ENCODE measurements around the gene TMEM37.

TMEM37 gene

GRCh38 chr2:119439574-119440500 is 8.2 kb downstream of the TMEM37 start:
- H3K4me1 ChIP-seq (ENCODE audit: control insufficient read depth, insufficient read depth, low read length) = no peaks in the 10 kb centered on the region
- no peak overlapping the region for H3K27ac ChIP-seq (ENCODE audit: low read depth, low read length)
- no peak overlapping the region for H3K9ac ChIP-seq (ENCODE audit: low read length)
- H3K27me3 ChIP-seq (ENCODE audit: control insufficient read depth, insufficient read depth, low read length) = no peaks in the 10 kb centered on the region
- no peak overlapping the region for H3K4me3 ChIP-seq (ENCODE audit: low read length)
- no peaks in the 10 kb centered on the region for H3K36me3 ChIP-seq (ENCODE audit: control insufficient read depth, insufficient read depth, low read length)

GRCh38 chr2:119440501-119440870 is 8.8 kb downstream of the TMEM37 start:
- Histone ChIP-seq H3K27ac (ENCODE audit: low read depth, low read length) (no peak overlapping the region), H3K4me1 (ENCODE audit: control insufficient read depth, insufficient read depth, low read length) (no peaks in the 10 kb centered on the region), H3K4me3 (ENCODE audit: low read length) (no peak overlapping the region), H3K27me3 (ENCODE audit: control insufficient read depth, insufficient read depth, low read length) (no peaks in the 10 kb centered on the region), H3K36me3 (ENCODE audit: control insufficient read depth, insufficient read depth, low read length) (no peaks in the 10 kb centered on the region), H3K9ac (ENCODE audit: low read length) (no peak overlapping the region)

- H3K4me1 ChIP-seq (ENCODE audit: control insufficient read depth, insufficient read depth, low read length) = no peaks in the 10 kb centered on the region
- H3K27ac ChIP-seq (ENCODE audit: low read depth, low read length) = no peak overlapping the region
- no peaks in the 10 kb centered on the region for H3K27me3 ChIP-seq (ENCODE audit: control insufficient read depth, insufficient read depth, low read length)
- no peaks in the 10 kb centered on the region for H3K36me3 ChIP-seq (ENCODE audit: control insufficient read depth, insufficient read depth, low read length)
- H3K9ac ChIP-seq (ENCODE audit: low read length) = no peak overlapping the region
- no peak overlapping the region for H3K4me3 ChIP-seq (ENCODE audit: low read length)
These were observed 9.2 kb downstream of the TMEM37 start for GRCh38 chr2:119440873-119441272.

- Histone ChIP-seq H3K4me1 (ENCODE audit: control insufficient read depth, insufficient read depth, low read length) (no peaks in the 10 kb centered on the region), H3K27me3 (ENCODE audit: control insufficient read depth, insufficient read depth, low read length) (no peaks in the 10 kb centered on the region), H3K4me3 (ENCODE audit: low read length) (no peak overlapping the region), H3K36me3 (ENCODE audit: control insufficient read depth, insufficient read depth, low read length) (no peaks in the 10 kb centered on the region), H3K27ac (ENCODE audit: low read depth, low read length) (no peak overlapping the region), H3K9ac (ENCODE audit: low read length) (no peak overlapping the region)
These were observed 9.9 kb downstream of the TMEM37 start for GRCh38 chr2:119441376-119442225.

- H3K36me3 ChIP-seq (ENCODE audit: control insufficient read depth, insufficient read depth, low read length) = no peaks in the 10 kb centered on the region
- no peak overlapping the region for H3K27ac ChIP-seq (ENCODE audit: low read depth, low read length)
- no peak overlapping the region for H3K9ac ChIP-seq (ENCODE audit: low read length)
- no peaks in the 10 kb centered on the region for H3K27me3 ChIP-seq (ENCODE audit: control insufficient read depth, insufficient read depth, low read length)
- H3K4me3 ChIP-seq (ENCODE audit: low read length) = no peak overlapping the region
- no peaks in the 10 kb centered on the region for H3K4me1 ChIP-seq (ENCODE audit: control insufficient read depth, insufficient read depth, low read length)
These were observed 10.6 kb downstream of the TMEM37 start for GRCh38 chr2:119442226-119442619.

- H3K27ac ChIP-seq (ENCODE audit: low read depth, low read length) = no peak overlapping the region
- no peaks in the 10 kb centered on the region for H3K36me3 ChIP-seq (ENCODE audit: control insufficient read depth, insufficient read depth, low read length)
- no peak overlapping the region for H3K4me3 ChIP-seq (ENCODE audit: low read length)
These were observed 11.2 kb downstream of the TMEM37 start for GRCh38 chr2:119442850-119443249.

GRCh38 chr2:119446037-119446436 is 14.4 kb downstream of the TMEM37 start:
- H3K4me1 ChIP-seq (ENCODE audit: control insufficient read depth, insufficient read depth, low read length) = no peaks in the 10 kb centered on the region
- no peaks in the 10 kb centered on the region for H3K36me3 ChIP-seq (ENCODE audit: control insufficient read depth, insufficient read depth, low read length)
- H3K27ac ChIP-seq (ENCODE audit: low read depth, low read length) = no peak overlapping the region
- no peak overlapping the region for H3K9ac ChIP-seq (ENCODE audit: low read length)
- H3K4me3 ChIP-seq (ENCODE audit: low read length) = no peak overlapping the region
- H3K27me3 ChIP-seq (ENCODE audit: control insufficient read depth, insufficient read depth, low read length) = no peaks in the 10 kb centered on the region

More at GRCh38 chr2:119442850-119443249, 11.2 kb downstream of the TMEM37 start:
- H3K9ac ChIP-seq (ENCODE audit: low read length) = no peak overlapping the region
- H3K27me3 ChIP-seq (ENCODE audit: control insufficient read depth, insufficient read depth, low read length) = no peaks in the 10 kb centered on the region
- no peaks in the 10 kb centered on the region for H3K4me1 ChIP-seq (ENCODE audit: control insufficient read depth, insufficient read depth, low read length)

GRCh38 chr2:119448427-119449141 is 16.9 kb downstream of the TMEM37 start:
- no peaks in the 10 kb centered on the region for H3K27me3 ChIP-seq (ENCODE audit: control insufficient read depth, insufficient read depth, low read length)
- no peak overlapping the region for H3K4me3 ChIP-seq (ENCODE audit: low read length)
- no peaks in the 10 kb centered on the region for H3K36me3 ChIP-seq (ENCODE audit: control insufficient read depth, insufficient read depth, low read length)
- no peak overlapping the region for H3K9ac ChIP-seq (ENCODE audit: low read length)
- H3K4me1 ChIP-seq (ENCODE audit: control insufficient read depth, insufficient read depth, low read length) = no peaks in the 10 kb centered on the region
- H3K27ac ChIP-seq (ENCODE audit: low read depth, low read length) = no peak overlapping the region

- no peak overlapping the region for H3K4me3 ChIP-seq (ENCODE audit: low read length)
- no peaks in the 10 kb centered on the region for H3K4me1 ChIP-seq (ENCODE audit: control insufficient read depth, insufficient read depth, low read length)
- no peak overlapping the region for H3K9ac ChIP-seq (ENCODE audit: low read length)
- H3K36me3 ChIP-seq (ENCODE audit: control insufficient read depth, insufficient read depth, low read length) = no peaks in the 10 kb centered on the region
- no peak overlapping the region for H3K27ac ChIP-seq (ENCODE audit: low read depth, low read length)
- no peaks in the 10 kb centered on the region for H3K27me3 ChIP-seq (ENCODE audit: control insufficient read depth, insufficient read depth, low read length)
These were observed 17.9 kb downstream of the TMEM37 start for GRCh38 chr2:119449521-119449920.

- H3K36me3 ChIP-seq (ENCODE audit: control insufficient read depth, insufficient read depth, low read length) = no peaks in the 10 kb centered on the region
- H3K4me3 ChIP-seq (ENCODE audit: low read length) = no peak overlapping the region
- no peak overlapping the region for H3K27ac ChIP-seq (ENCODE audit: low read depth, low read length)
- H3K4me1 ChIP-seq (ENCODE audit: control insufficient read depth, insufficient read depth, low read length) = no peaks in the 10 kb centered on the region
- H3K9ac ChIP-seq (ENCODE audit: low read length) = no peak overlapping the region
- H3K27me3 ChIP-seq (ENCODE audit: control insufficient read depth, insufficient read depth, low read length) = no peaks in the 10 kb centered on the region
These were observed 19.8 kb downstream of the TMEM37 start for GRCh38 chr2:119451336-119452050.

GRCh38 chr2:119453972-119454593 is 22.4 kb downstream of the TMEM37 start:
- Histone ChIP-seq H3K4me1 (ENCODE audit: control insufficient read depth, insufficient read depth, low read length) (no peaks in the 10 kb centered on the region), H3K36me3 (ENCODE audit: control insufficient read depth, insufficient read depth, low read length) (no peaks in the 10 kb centered on the region), H3K27me3 (ENCODE audit: control insufficient read depth, insufficient read depth, low read length) (no peaks in the 10 kb centered on the region), H3K4me3 (ENCODE audit: low read length) (no peak overlapping the region), H3K27ac (ENCODE audit: low read depth, low read length) (no peak overlapping the region), H3K9ac (ENCODE audit: low read length) (no peak overlapping the region)

All from rectal smooth muscle tissue (tissue), 1 donor.